GM23338 (cell line): Measurements from ENCODE around the gene EXOC6. TPM values are rescaled to one million over a fixed set of nuclear protein-coding genes. Genes with fewer than 3 reads are reported as not detected.

ENCODE experiments used
- EZH2 ChIP-seq: fragments of 200-600 bp; sonication (generic); IDR thresholded peaks from one replicate; pipeline ENCODE4 v1.8.0; 2017; ENCODE audit warnings: antibody characterized with exemption, mild to moderate bottlenecking, low read depth; ENCODE audit not compliant: unreplicated experiment
- EZH2phosphoT487 ChIP-seq: fragments of 200-600 bp; sonication (generic); IDR thresholded peaks from one replicate; pipeline ENCODE4 v1.8.1; 2018; ENCODE audit warnings: antibody characterized with exemption; ENCODE audit not compliant: unreplicated experiment
- JUNB ChIP-seq: IDR thresholded peaks from one replicate; pipeline ENCODE4 v1.6.1; 2016; ENCODE audit warnings: antibody characterized with exemption; ENCODE audit not compliant: unreplicated experiment
- NANOG ChIP-seq: IDR thresholded peaks from 2 replicates; pipeline ENCODE4 v1.6.1; 2016; ENCODE audit warnings: antibody characterized with exemption, borderline replicate concordance
- POLR2AphosphoS5 ChIP-seq: IDR thresholded peaks from 2 replicates; pipeline ENCODE4 v1.6.1; 2016; ENCODE audit warnings: antibody characterized with exemption, low read depth
- STAT1 ChIP-seq: IDR thresholded peaks from one replicate; pipeline ENCODE4 v1.6.1; 2016; ENCODE audit warnings: antibody characterized with exemption; ENCODE audit not compliant: unreplicated experiment
- ZNF114 ChIP-seq: fragments of 250-450 bp; sonication (Bioruptor Pico); IDR thresholded peaks from 2 replicates; pipeline ENCODE4 v1.5.0; 2020; ENCODE audit warnings: mild to moderate bottlenecking, moderate library complexity
- polyA plus RNA-seq: library from polyadenylated mRNA; unstranded; fragments of >200 nt; fragmentation: Nextera tagmentation; extraction: Ambion mirVana; gene quantifications from 2 replicates; pipeline ENCODE4 v1.2.1, GENCODE V29; 2016
- total RNA-seq: library from RNA; depleted of rRNA; stranded (reverse); fragments of >200 nt; shearing (Covaris generic); gene quantifications from 2 replicates; pipeline ENCODE4 v1.2.3, GENCODE V29; 2014
- TF ChIP-seq, protein P1 (sequence below): fragments of 250-450 bp; sonication (Bioruptor Pico); IDR thresholded peaks from 2 replicates; pipeline ENCODE4 v1.5.0; 2020; ENCODE audit warnings: mild to moderate bottlenecking, moderate library complexity
- TF ChIP-seq, protein P2 (sequence below): IDR thresholded peaks from 2 replicates; pipeline ENCODE4 v1.6.1; 2016; ENCODE audit warnings: antibody characterized with exemption
- TF ChIP-seq, protein P3 (sequence below): IDR thresholded peaks from one replicate; pipeline ENCODE4 v1.6.1; 2018; ENCODE audit warnings: antibody characterized with exemption; ENCODE audit not compliant: unreplicated experiment

Gene EXOC6
- total and polyA plus RNA-seq, 2 experiments from 2014 or later: 5.0 to 6.0 TPM

DNA sequence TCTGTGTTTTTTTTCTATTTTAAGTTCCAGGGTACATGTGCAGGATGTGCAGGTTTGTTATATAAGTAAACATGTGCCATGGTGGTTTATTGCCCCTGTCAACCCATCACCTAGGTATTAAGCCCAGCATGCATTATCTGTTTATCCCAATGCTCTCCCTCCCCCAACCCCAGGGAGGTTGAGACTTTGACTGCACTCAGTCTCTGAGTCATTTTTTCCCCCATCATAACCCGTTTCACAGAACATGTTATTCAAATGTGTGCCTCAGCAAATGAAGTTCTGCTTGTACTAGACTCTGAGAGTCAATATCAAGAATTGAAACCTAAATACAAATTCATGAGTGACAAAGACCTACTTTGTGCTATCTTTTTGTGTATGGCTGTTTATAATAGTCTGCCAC is 142.3 kb downstream of the EXOC6 start (continued):
- TF ChIP-seq, protein P1, sequence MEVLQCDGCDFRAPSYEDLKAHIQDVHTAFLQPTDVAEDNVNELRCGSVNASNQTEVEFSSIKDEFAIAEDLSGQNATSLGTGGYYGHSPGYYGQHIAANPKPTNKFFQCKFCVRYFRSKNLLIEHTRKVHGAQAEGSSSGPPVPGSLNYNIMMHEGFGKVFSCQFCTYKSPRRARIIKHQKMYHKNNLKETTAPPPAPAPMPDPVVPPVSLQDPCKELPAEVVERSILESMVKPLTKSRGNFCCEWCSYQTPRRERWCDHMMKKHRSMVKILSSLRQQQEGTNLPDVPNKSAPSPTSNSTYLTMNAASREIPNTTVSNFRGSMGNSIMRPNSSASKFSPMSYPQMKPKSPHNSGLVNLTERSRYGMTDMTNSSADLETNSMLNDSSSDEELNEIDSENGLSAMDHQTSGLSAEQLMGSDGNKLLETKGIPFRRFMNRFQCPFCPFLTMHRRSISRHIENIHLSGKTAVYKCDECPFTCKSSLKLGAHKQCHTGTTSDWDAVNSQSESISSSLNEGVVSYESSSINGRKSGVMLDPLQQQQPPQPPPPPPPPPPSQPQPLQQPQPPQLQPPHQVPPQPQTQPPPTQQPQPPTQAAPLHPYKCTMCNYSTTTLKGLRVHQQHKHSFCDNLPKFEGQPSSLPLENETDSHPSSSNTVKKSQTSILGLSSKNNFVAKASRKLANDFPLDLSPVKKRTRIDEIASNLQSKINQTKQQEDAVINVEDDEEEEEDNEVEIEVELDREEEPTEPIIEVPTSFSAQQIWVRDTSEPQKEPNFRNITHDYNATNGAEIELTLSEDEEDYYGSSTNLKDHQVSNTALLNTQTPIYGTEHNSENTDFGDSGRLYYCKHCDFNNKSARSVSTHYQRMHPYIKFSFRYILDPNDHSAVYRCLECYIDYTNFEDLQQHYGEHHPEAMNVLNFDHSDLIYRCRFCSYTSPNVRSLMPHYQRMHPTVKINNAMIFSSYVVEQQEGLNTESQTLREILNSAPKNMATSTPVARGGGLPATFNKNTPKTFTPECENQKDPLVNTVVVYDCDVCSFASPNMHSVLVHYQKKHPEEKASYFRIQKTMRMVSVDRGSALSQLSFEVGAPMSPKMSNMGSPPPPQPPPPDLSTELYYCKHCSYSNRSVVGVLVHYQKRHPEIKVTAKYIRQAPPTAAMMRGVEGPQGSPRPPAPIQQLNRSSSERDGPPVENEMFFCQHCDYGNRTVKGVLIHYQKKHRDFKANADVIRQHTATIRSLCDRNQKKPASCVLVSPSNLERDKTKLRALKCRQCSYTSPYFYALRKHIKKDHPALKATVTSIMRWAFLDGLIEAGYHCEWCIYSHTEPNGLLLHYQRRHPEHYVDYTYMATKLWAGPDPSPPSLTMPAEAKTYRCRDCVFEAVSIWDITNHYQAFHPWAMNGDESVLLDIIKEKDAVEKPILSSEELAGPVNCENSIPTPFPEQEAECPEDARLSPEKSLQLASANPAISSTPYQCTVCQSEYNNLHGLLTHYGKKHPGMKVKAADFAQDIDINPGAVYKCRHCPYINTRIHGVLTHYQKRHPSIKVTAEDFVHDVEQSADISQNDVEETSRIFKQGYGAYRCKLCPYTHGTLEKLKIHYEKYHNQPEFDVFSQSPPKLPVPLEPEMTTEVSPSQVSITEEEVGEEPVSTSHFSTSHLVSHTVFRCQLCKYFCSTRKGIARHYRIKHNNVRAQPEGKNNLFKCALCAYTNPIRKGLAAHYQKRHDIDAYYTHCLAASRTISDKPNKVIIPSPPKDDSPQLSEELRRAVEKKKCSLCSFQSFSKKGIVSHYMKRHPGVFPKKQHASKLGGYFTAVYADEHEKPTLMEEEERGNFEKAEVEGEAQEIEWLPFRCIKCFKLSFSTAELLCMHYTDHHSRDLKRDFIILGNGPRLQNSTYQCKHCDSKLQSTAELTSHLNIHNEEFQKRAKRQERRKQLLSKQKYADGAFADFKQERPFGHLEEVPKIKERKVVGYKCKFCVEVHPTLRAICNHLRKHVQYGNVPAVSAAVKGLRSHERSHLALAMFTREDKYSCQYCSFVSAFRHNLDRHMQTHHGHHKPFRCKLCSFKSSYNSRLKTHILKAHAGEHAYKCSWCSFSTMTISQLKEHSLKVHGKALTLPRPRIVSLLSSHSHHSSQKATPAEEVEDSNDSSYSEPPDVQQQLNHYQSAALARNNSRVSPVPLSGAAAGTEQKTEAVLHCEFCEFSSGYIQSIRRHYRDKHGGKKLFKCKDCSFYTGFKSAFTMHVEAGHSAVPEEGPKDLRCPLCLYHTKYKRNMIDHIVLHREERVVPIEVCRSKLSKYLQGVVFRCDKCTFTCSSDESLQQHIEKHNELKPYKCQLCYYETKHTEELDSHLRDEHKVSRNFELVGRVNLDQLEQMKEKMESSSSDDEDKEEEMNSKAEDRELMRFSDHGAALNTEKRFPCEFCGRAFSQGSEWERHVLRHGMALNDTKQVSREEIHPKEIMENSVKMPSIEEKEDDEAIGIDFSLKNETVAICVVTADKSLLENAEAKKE (CRISPR knock-in tag): no peak
- TF ChIP-seq NANOG: no peak
- TF ChIP-seq EZH2phosphoT487: no peak
- TF ChIP-seq EZH2: no peak
- no peak for TF ChIP-seq JUNB
- TF ChIP-seq, protein P2, sequence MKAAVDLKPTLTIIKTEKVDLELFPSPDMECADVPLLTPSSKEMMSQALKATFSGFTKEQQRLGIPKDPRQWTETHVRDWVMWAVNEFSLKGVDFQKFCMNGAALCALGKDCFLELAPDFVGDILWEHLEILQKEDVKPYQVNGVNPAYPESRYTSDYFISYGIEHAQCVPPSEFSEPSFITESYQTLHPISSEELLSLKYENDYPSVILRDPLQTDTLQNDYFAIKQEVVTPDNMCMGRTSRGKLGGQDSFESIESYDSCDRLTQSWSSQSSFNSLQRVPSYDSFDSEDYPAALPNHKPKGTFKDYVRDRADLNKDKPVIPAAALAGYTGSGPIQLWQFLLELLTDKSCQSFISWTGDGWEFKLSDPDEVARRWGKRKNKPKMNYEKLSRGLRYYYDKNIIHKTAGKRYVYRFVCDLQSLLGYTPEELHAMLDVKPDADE: no peak
- no peak for TF ChIP-seq ZNF114
- TF ChIP-seq STAT1: no peak
- no peak for TF ChIP-seq POLR2AphosphoS5
- TF ChIP-seq, protein P3, sequence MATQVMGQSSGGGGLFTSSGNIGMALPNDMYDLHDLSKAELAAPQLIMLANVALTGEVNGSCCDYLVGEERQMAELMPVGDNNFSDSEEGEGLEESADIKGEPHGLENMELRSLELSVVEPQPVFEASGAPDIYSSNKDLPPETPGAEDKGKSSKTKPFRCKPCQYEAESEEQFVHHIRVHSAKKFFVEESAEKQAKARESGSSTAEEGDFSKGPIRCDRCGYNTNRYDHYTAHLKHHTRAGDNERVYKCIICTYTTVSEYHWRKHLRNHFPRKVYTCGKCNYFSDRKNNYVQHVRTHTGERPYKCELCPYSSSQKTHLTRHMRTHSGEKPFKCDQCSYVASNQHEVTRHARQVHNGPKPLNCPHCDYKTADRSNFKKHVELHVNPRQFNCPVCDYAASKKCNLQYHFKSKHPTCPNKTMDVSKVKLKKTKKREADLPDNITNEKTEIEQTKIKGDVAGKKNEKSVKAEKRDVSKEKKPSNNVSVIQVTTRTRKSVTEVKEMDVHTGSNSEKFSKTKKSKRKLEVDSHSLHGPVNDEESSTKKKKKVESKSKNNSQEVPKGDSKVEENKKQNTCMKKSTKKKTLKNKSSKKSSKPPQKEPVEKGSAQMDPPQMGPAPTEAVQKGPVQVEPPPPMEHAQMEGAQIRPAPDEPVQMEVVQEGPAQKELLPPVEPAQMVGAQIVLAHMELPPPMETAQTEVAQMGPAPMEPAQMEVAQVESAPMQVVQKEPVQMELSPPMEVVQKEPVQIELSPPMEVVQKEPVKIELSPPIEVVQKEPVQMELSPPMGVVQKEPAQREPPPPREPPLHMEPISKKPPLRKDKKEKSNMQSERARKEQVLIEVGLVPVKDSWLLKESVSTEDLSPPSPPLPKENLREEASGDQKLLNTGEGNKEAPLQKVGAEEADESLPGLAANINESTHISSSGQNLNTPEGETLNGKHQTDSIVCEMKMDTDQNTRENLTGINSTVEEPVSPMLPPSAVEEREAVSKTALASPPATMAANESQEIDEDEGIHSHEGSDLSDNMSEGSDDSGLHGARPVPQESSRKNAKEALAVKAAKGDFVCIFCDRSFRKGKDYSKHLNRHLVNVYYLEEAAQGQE: no peak
